Esophagus muscularis mucosa (tissue), 4 donors: ENCODE results near the gene TSPOAP1.

Source experiments
- EP300 ChIP-seq: sonication (generic); formaldehyde crosslinking; IDR thresholded peaks from one replicate; pipeline ENCODE4 v1.6.1; 2017; ENCODE audit warnings: antibody characterized with exemption
- POLR2A ChIP-seq: fragments of 450-650 bp; IDR thresholded peaks from one replicate; pipeline ENCODE4 v1.6.1; 2017; ENCODE audit warnings: antibody characterized with exemption, moderate library complexity, mild to moderate bottlenecking, low read depth
- POLR2AphosphoS5 ChIP-seq, 2 donors: sonication (generic); formaldehyde crosslinking; IDR thresholded peaks; one replicate each; pipeline ENCODE4 v1.6.1; 2017; ENCODE audit warnings: antibody characterized with exemption in 2 of 2
- TF ChIP-seq, protein P1 (sequence below), 3 experiments: fragments of 200-600 bp in 2 of 3; fragments of 450-650 bp in 1 of 3; sonication (generic) in 2 of 3; IDR thresholded peaks; one replicate each; pipeline ENCODE4 v1.5.1; 2017 to 2019; ENCODE audit warnings: antibody characterized with exemption in 3 of 3, mild to moderate bottlenecking in 2 of 3, moderate library complexity in 1 of 3

GRCh38 chr17:58376472-58377000 is 47.9 kb upstream of the TSPOAP1 start:
- TF ChIP-seq, protein P1, sequence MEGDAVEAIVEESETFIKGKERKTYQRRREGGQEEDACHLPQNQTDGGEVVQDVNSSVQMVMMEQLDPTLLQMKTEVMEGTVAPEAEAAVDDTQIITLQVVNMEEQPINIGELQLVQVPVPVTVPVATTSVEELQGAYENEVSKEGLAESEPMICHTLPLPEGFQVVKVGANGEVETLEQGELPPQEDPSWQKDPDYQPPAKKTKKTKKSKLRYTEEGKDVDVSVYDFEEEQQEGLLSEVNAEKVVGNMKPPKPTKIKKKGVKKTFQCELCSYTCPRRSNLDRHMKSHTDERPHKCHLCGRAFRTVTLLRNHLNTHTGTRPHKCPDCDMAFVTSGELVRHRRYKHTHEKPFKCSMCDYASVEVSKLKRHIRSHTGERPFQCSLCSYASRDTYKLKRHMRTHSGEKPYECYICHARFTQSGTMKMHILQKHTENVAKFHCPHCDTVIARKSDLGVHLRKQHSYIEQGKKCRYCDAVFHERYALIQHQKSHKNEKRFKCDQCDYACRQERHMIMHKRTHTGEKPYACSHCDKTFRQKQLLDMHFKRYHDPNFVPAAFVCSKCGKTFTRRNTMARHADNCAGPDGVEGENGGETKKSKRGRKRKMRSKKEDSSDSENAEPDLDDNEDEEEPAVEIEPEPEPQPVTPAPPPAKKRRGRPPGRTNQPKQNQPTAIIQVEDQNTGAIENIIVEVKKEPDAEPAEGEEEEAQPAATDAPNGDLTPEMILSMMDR (IDR thresholded peaks at IDR 0.05): no peak
- no peak for TF ChIP-seq POLR2A
- no peak for TF ChIP-seq EP300
- TF ChIP-seq POLR2AphosphoS5 (IDR thresholded peaks at IDR 0.05): no peak
